ENCODE measurements around the gene ABCA5. TPM values are rescaled to one million over a fixed set of nuclear protein-coding genes. Genes with fewer than 3 reads are reported as not detected.

Gene ABCA5
- polyA plus RNA-seq, 1 of the 3 experiments (the other 2 are of a cell fraction) = 2.0 TPM

GRCh38 chr17:69336996-69337395 is 10.1 kb upstream of the ABCA5 start:
- Histone ChIP-seq H2AFZ (ENCODE audit: low read depth) (no peak overlapping the region), H3K27me3 (ENCODE audit: insufficient read depth) (no peaks in the 10 kb centered on the region), H3K9me3 (no peaks in the 10 kb centered on the region; the same call in 1 of the 2 replicates), H3K79me2 (ENCODE audit: insufficient read depth) (no peaks in the 10 kb centered on the region), H3K9ac (no peak overlapping the region), H3K9me2 (no peaks in the 10 kb centered on the region), H4K20me1 (ENCODE audit: insufficient read depth) (no peaks in the 10 kb centered on the region), H3K36me3 (replicated peaks in 1 of 2; ENCODE audit: control insufficient read depth in 1 of 2, insufficient read depth in 2 of 2, low read length in 1 of 2) (no peaks in the 10 kb centered on the region), H3K4me1 (ENCODE audit: control insufficient read depth in 1 of 2, insufficient read depth in 2 of 2, low read depth in 1 of 2, low read length in 1 of 2) (no peaks in the 10 kb centered on the region), H3K27ac (ENCODE audit: low read depth in 2 of 2, low read length in 1 of 2) (no peak overlapping the region), H3F3A (replicated peaks; ENCODE audit: insufficient read depth) (no peaks in the 10 kb centered on the region), H3K4me2 (no peak overlapping the region), H3K4me3 (ENCODE audit: low read depth in 2 of 2, low read length in 1 of 2) (no peak overlapping the region)
- WGBS (ENCODE audit: low lambda C conversion rate) = 5% methylated on average over 1 of the region's 1 CpG
- CTCF ChIA-PET = no interaction called here
- TF ChIP-seq RCOR1 (IDR thresholded peaks at IDR 0.05; ENCODE audit: low read length) (no peak), SMC3 (IDR thresholded peaks at IDR 0.05; ENCODE audit: low read depth, low read length) (no peak), CHD2 (IDR thresholded peaks at IDR 0.05; ENCODE audit: low read length, partially characterized antibody) (no peak)
- POLR2A ChIA-PET = no interaction called here
- no peak for DNase-seq

- Histone ChIP-seq H3K4me3 (ENCODE audit: low read depth in 2 of 2, low read length in 1 of 2) (no peak overlapping the region), H3K9me2 (no peaks in the 10 kb centered on the region), H3K4me2 (no peak overlapping the region), H3K9me3 (no peaks in the 10 kb centered on the region; the same call in 1 of the 2 replicates), H3K27ac (ENCODE audit: low read depth in 2 of 2, low read length in 1 of 2) (no peak overlapping the region), H3K4me1 (ENCODE audit: control insufficient read depth in 1 of 2, insufficient read depth in 2 of 2, low read depth in 1 of 2, low read length in 1 of 2) (no peaks in the 10 kb centered on the region), H3F3A (replicated peaks; ENCODE audit: insufficient read depth) (no peaks in the 10 kb centered on the region), H3K27me3 (ENCODE audit: insufficient read depth) (no peaks in the 10 kb centered on the region), H3K79me2 (ENCODE audit: insufficient read depth) (no peaks in the 10 kb centered on the region), H4K20me1 (ENCODE audit: insufficient read depth) (no peaks in the 10 kb centered on the region), H2AFZ (ENCODE audit: low read depth) (no peak overlapping the region), H3K36me3 (replicated peaks in 1 of 2; ENCODE audit: control insufficient read depth in 1 of 2, insufficient read depth in 2 of 2, low read length in 1 of 2) (no peaks in the 10 kb centered on the region), H3K9ac (no peak overlapping the region)
- no peak for DNase-seq
- TF ChIP-seq TAF1 (IDR thresholded peaks at IDR 0.05; ENCODE audit: borderline replicate concordance, low read depth, low read length) (no peak), RFX5 (IDR thresholded peaks at IDR 0.05; ENCODE audit: low read length) (no peak), GABPA (IDR thresholded peaks at IDR 0.05; ENCODE audit: low read depth) (no peak), GATA2 (CRISPR knock-in tag; IDR thresholded peaks at IDR 0.05) (no peak), PBX3 (IDR thresholded peaks at IDR 0.05) (no peak), SMC3 (IDR thresholded peaks at IDR 0.05; ENCODE audit: low read depth, low read length) (no peak), RAD21 (IDR thresholded peaks at IDR 0.05; ENCODE audit: low read length) (no peak), POLR2AphosphoS5 (IDR thresholded peaks at IDR 0.05; ENCODE audit: low read depth, low read length) (no peak), MAX (IDR thresholded peaks at IDR 0.05; ENCODE audit: low read depth) (no peak), YY1 (IDR thresholded peaks at IDR 0.05; ENCODE audit: low read depth) (no peak), IRF3 (IDR thresholded peaks at IDR 0.05; ENCODE audit: low read depth, low read length) (no peak), FOSL2 (IDR thresholded peaks at IDR 0.05; ENCODE audit: borderline replicate concordance, low read depth) (no peak), FOXM1 (IDR thresholded peaks at IDR 0.05; ENCODE audit: low read depth) (no peak), USF2 (IDR thresholded peaks at IDR 0.05; ENCODE audit: borderline replicate concordance, low read depth, low read length) (no peak), EZH2phosphoT487 (IDR thresholded peaks at IDR 0.05; ENCODE audit: borderline replicate concordance, low read depth) (no peak), TEAD4 (IDR thresholded peaks at IDR 0.05; ENCODE audit: borderline replicate concordance, insufficient read depth) (no peak)
- CTCF ChIA-PET = interaction anchor here (2.2 kb wide), 1 partner anchor 189 kb away, joined by 28 read pairs; no protein-coding TSS in a partner anchor
- POLR2A ChIA-PET = no interaction called here
These were observed 9.6 kb upstream of the ABCA5 start for GRCh38 chr17:69336580-69336979.

All from SK-N-SH (cell line).